Ishikawa (cell line): ENCODE measurements around the gene SBDS.

Experiments used
- CEBPB ChIP-seq: IDR thresholded peaks from 2 replicates; pipeline ENCODE4 v1.6.1; 2012
- EP300 ChIP-seq: IDR thresholded peaks from 2 replicates; pipeline ENCODE4 v1.6.1; 2012; ENCODE audit warnings: borderline replicate concordance
- MAX ChIP-seq: IDR thresholded peaks from 2 replicates; pipeline ENCODE4 v1.6.1; 2012
- NFIC ChIP-seq: IDR thresholded peaks from 2 replicates; pipeline ENCODE4 v1.6.1; 2012
- RAD21 ChIP-seq: IDR thresholded peaks from 2 replicates; pipeline ENCODE4 v1.6.1; 2012; ENCODE audit warnings: low read depth
- REST ChIP-seq: IDR thresholded peaks from 2 replicates; pipeline ENCODE4 v1.6.1; 2012; ENCODE audit warnings: low read depth, mild to moderate bottlenecking
- TAF1 ChIP-seq: IDR thresholded peaks from 2 replicates; pipeline ENCODE4 v1.6.1; 2012; ENCODE audit warnings: low read depth, mild to moderate bottlenecking
- TCF12 ChIP-seq: IDR thresholded peaks from 2 replicates; pipeline ENCODE4 v1.6.1; 2012; ENCODE audit warnings: low read depth
- TEAD4 ChIP-seq: IDR thresholded peaks from 2 replicates; pipeline ENCODE4 v1.6.1; 2012
- USF1 ChIP-seq: IDR thresholded peaks from 2 replicates; pipeline ENCODE4 v1.6.1; 2012
- YY1 ChIP-seq: IDR thresholded peaks from 2 replicates; pipeline ENCODE4 v1.6.1; 2012; ENCODE audit warnings: low read depth
- ZBTB7A ChIP-seq: IDR thresholded peaks from 2 replicates; pipeline ENCODE4 v1.6.1; 2012; ENCODE audit warnings: low read depth

- no peak for TF ChIP-seq TAF1
- no peak for TF ChIP-seq REST
- TF ChIP-seq TCF12: no peak
- TF ChIP-seq NFIC: no peak
- no peak for TF ChIP-seq USF1
- no peak for TF ChIP-seq YY1
- TF ChIP-seq MAX: no peak
- no peak for TF ChIP-seq RAD21
- no peak for TF ChIP-seq ZBTB7A
- no peak for TF ChIP-seq CEBPB
- no peak for TF ChIP-seq EP300
- no peak for TF ChIP-seq TEAD4
Observed at GRCh38 chr7:67021260-67021659, 25.9 kb upstream of the SBDS start.
